ENCODE results near the gene TPK1. TPM values are rescaled to one million over a fixed set of nuclear protein-coding genes. Genes with fewer than 3 reads are reported as not detected.

The TPK1 gene
- total and polyA plus RNA-seq, 2 of the 4 experiments (the other 2 are of a cell fraction), result 0.38 to 1.8 TPM

DNA sequence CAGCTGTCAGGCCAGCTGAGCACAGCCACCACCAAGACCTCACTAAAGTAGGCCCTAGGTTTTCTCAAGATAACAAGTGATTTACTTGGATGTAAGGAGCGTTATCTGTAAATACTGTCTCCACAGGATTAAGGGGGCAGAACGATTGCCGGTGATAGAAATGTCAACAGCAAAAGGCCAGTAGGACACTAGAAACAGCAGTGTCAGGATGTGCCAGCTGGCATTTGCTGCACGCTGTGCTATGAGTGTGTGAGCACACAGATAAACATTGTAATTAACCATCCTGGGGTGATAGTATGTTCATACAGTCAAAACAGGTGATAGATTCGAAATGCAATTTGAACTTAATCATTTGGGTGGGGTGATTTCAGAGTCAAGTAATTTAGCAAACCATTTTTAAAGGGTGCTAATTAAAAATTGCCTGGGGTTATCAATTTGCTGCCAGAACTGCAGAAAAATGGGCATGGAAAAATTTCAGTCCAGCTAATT lies 396.1 kb downstream of the TPK1 start:
- Histone ChIP-seq H3K9me3 (ENCODE audit: control insufficient read depth, insufficient read depth, low read length) (peaks cover 23% of the 10 kb centered on the region), H3K36me3 (ENCODE audit: control insufficient read depth, insufficient read depth, low read length) (no peaks in the 10 kb centered on the region), H3K27ac (ENCODE audit: insufficient read depth, low read length) (no peak overlapping the region), H2BK5ac (ENCODE audit: low read depth, low read length, poor library complexity, severe bottlenecking) (no peak overlapping the region), H4K91ac (ENCODE audit: insufficient read depth, low read depth, low read length) (no peak overlapping the region), H3K27me3 (ENCODE audit: control insufficient read depth, insufficient read depth, low read length) (no peaks in the 10 kb centered on the region), H4K5ac (ENCODE audit: low read depth, low read length) (no peak overlapping the region), H3K9me1 (ENCODE audit: insufficient read depth, low read length) (no peaks in the 10 kb centered on the region), H2AK9ac (replicated peaks; ENCODE audit: low read depth, low read length, poor library complexity) (no peak overlapping the region), H2AK5ac (ENCODE audit: low read depth, low read length) (no peak overlapping the region), H4K20me1 (ENCODE audit: insufficient read depth, low read length) (no peaks in the 10 kb centered on the region), H3K4me1 (ENCODE audit: control insufficient read depth, insufficient read depth, low read length) (no peaks in the 10 kb centered on the region), H3K18ac (ENCODE audit: low read depth, low read length) (no peak overlapping the region), H3K79me1 (ENCODE audit: low read depth in 1 of 2, low read length in 2 of 2) (no peaks in the 10 kb centered on the region), H2AFZ (replicated peaks; ENCODE audit: low read length, poor library complexity) (no peak overlapping the region), H3K4me2 (ENCODE audit: low read depth, low read length) (no peak overlapping the region), H2BK15ac (ENCODE audit: low read depth, low read length) (no peak overlapping the region), H3K23ac (ENCODE audit: low read depth, low read length) (no peak overlapping the region), H4K8ac (ENCODE audit: low read depth in 2 of 2, low read length in 2 of 2) (no peak overlapping the region), H3K9ac (ENCODE audit: low read depth, low read length) (no peak overlapping the region), H2BK20ac (ENCODE audit: low read depth, low read length) (no peak overlapping the region), H3K4ac (ENCODE audit: low read depth, low read length) (no peak overlapping the region), H3K56ac (ENCODE audit: extremely low read depth, insufficient read depth, low read length) (no peak overlapping the region), H3K14ac (replicated peaks; ENCODE audit: low read depth, low read length) (no peak overlapping the region), H2BK120ac (ENCODE audit: low read depth, low read length) (no peak overlapping the region), H3K4me3 (ENCODE audit: insufficient read depth, low read depth, low read length) (no peak overlapping the region)
- dilution Hi-C loops (cut with HindIII; ENCODE audit: low sequenced_read_pairs, unreplicated experiment), result no loop called here
- ChIA-PET CTCF (no interaction called here), POLR2A (ENCODE audit: unreplicated experiment) (no interaction called here)
- no CpG with 5 or more reads among the region's 5 CpGs for WGBS, 2 experiments (ENCODE audit: extremely low coverage in 2 of 2, insufficient read length in 1 of 2)
- DNase-seq (no peak), ATAC-seq (ENCODE audit: low read depth) (no peak)
- no peak for TF ChIP-seq SMC3 (IDR thresholded peaks at IDR 0.05; ENCODE audit: low read depth, low read length)
- no peak for TF ChIP-seq RFX5 (IDR thresholded peaks at IDR 0.05; ENCODE audit: low read depth, low read length)
- no peak for TF ChIP-seq RCOR1 (IDR thresholded peaks at IDR 0.05; ENCODE audit: insufficient replicate concordance, low read length)
- no peak for TF ChIP-seq CHD1 (IDR thresholded peaks at IDR 0.05; ENCODE audit: low read depth, low read length)
- TF ChIP-seq MAFK (IDR thresholded peaks at IDR 0.05; ENCODE audit: low read depth, low read length), result no peak
- TF ChIP-seq, protein P1, sequence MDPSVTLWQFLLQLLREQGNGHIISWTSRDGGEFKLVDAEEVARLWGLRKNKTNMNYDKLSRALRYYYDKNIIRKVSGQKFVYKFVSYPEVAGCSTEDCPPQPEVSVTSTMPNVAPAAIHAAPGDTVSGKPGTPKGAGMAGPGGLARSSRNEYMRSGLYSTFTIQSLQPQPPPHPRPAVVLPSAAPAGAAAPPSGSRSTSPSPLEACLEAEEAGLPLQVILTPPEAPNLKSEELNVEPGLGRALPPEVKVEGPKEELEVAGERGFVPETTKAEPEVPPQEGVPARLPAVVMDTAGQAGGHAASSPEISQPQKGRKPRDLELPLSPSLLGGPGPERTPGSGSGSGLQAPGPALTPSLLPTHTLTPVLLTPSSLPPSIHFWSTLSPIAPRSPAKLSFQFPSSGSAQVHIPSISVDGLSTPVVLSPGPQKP (IDR thresholded peaks at IDR 0.05; ENCODE audit: borderline replicate concordance, low read depth, low read length), result no peak
- TF ChIP-seq MXI1 (IDR thresholded peaks at IDR 0.05; ENCODE audit: borderline replicate concordance, low read depth, low read length), result no peak
- no peak for TF ChIP-seq MAZ (IDR thresholded peaks at IDR 0.05; ENCODE audit: borderline replicate concordance, low read depth, low read length)
- no peak for TF ChIP-seq RAD21 (IDR thresholded peaks at IDR 0.05; ENCODE audit: low read length)
- TF ChIP-seq BHLHE40 (IDR thresholded peaks at IDR 0.05; ENCODE audit: low read depth, low read length), result no peak
- TF ChIP-seq NFE2L2 (IDR thresholded peaks at IDR 0.05; ENCODE audit: low read depth, low read length), result no peak
- TF ChIP-seq POLR2A (IDR thresholded peaks at IDR 0.05; ENCODE audit: low read depth, low read length), result no peak
- TF ChIP-seq, protein P2, sequence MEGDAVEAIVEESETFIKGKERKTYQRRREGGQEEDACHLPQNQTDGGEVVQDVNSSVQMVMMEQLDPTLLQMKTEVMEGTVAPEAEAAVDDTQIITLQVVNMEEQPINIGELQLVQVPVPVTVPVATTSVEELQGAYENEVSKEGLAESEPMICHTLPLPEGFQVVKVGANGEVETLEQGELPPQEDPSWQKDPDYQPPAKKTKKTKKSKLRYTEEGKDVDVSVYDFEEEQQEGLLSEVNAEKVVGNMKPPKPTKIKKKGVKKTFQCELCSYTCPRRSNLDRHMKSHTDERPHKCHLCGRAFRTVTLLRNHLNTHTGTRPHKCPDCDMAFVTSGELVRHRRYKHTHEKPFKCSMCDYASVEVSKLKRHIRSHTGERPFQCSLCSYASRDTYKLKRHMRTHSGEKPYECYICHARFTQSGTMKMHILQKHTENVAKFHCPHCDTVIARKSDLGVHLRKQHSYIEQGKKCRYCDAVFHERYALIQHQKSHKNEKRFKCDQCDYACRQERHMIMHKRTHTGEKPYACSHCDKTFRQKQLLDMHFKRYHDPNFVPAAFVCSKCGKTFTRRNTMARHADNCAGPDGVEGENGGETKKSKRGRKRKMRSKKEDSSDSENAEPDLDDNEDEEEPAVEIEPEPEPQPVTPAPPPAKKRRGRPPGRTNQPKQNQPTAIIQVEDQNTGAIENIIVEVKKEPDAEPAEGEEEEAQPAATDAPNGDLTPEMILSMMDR (conservative IDR thresholded peaks at IDR 0.05; ENCODE audit: low read depth, low read length), result no peak
- no peak for TF ChIP-seq CEBPB (IDR thresholded peaks at IDR 0.05; ENCODE audit: low read depth, low read length)
- TF ChIP-seq FOS (IDR thresholded peaks at IDR 0.05; ENCODE audit: low read depth, low read length), result no peak
- TF ChIP-seq, protein P3, sequence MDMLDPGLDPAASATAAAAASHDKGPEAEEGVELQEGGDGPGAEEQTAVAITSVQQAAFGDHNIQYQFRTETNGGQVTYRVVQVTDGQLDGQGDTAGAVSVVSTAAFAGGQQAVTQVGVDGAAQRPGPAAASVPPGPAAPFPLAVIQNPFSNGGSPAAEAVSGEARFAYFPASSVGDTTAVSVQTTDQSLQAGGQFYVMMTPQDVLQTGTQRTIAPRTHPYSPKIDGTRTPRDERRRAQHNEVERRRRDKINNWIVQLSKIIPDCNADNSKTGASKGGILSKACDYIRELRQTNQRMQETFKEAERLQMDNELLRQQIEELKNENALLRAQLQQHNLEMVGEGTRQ (IDR thresholded peaks at IDR 0.05; ENCODE audit: low read depth, low read length), result no peak
- intact Hi-C loops (cut with micrococcal nuclease), result no loop called here
- no TSS peak for BruUV-seq (replicated peaks)
- in situ Hi-C loops (cut with MboI; ENCODE audit: low sequenced_read_pairs), result no loop called here
